HG03045 (cell line): ENCODE results near the gene DHRS9.

Source experiments
- ATAC-seq: cut with Tn5 transposase; IDR thresholded peaks from one replicate; pipeline ENCODE4 v1.9.1; 2021; ENCODE audit warnings: mild to moderate bottlenecking, moderate library complexity; ENCODE audit not compliant: unreplicated experiment

The DHRS9 gene

GRCh38 chr2:169093535-169093934 lies 24.2 kb downstream of the DHRS9 start:
- no peak for ATAC-seq

- ATAC-seq: no peak
Observed at GRCh38 chr2:169094676-169095075, 25.3 kb downstream of the DHRS9 start.

GRCh38 chr2:169095621-169096105 lies 26.3 kb downstream of the DHRS9 start:
- ATAC-seq: no peak

- no peak for ATAC-seq
Observed at GRCh38 chr2:169104848-169105247, 35.5 kb downstream of the DHRS9 start.

- no peak for ATAC-seq
Observed at GRCh38 chr2:169105476-169105875, 36.1 kb downstream of the DHRS9 start.

GRCh38 chr2:169106134-169106533 lies 36.8 kb downstream of the DHRS9 start:
- ATAC-seq: no peak

- no peak for ATAC-seq
Observed at GRCh38 chr2:169106563-169107545, 37.5 kb downstream of the DHRS9 start.

GRCh38 chr2:169107645-169108044 lies 38.3 kb downstream of the DHRS9 start:
- ATAC-seq: peak; percentile 64

- ATAC-seq: no peak
Observed at GRCh38 chr2:169108099-169108884, 38.9 kb downstream of the DHRS9 start.

GRCh38 chr2:169109502-169110409 lies 40.4 kb downstream of the DHRS9 start:
- ATAC-seq: peak; percentile 55

GRCh38 chr2:169110419-169110818 lies 41.1 kb downstream of the DHRS9 start:
- no peak for ATAC-seq

- no peak for ATAC-seq
Observed at GRCh38 chr2:169110916-169111315, 41.6 kb downstream of the DHRS9 start.

GRCh38 chr2:169112841-169113240 lies 43.5 kb downstream of the DHRS9 start:
- ATAC-seq: no peak

- no peak for ATAC-seq
Observed at GRCh38 chr2:169114056-169114455, 44.7 kb downstream of the DHRS9 start.

- no peak for ATAC-seq
Observed at GRCh38 chr2:169116327-169116726, 47.0 kb downstream of the DHRS9 start.

GRCh38 chr2:169116993-169117392 lies 47.6 kb downstream of the DHRS9 start:
- no peak for ATAC-seq

- no peak for ATAC-seq
Observed at GRCh38 chr2:169118060-169118459, 48.7 kb downstream of the DHRS9 start.

- ATAC-seq: no peak
Observed at GRCh38 chr2:169119123-169119760, 49.9 kb downstream of the DHRS9 start.

GRCh38 chr2:169119851-169120250 lies 50.5 kb downstream of the DHRS9 start:
- ATAC-seq: no peak

GRCh38 chr2:169129703-169130243 lies 60.4 kb downstream of the DHRS9 start:
- ATAC-seq: no peak
